WERI-Rb-1 (cell line): ENCODE measurements around the gene GMEB2.
"Not testable (repeated sequence)": the region's sequence is repeated elsewhere in the genome, so short reads cannot be mapped to it uniquely, and the experiment has no call there.

Source experiments
- DNase-seq: peaks from one replicate; pipeline ENCODE4 v3.0.0-alpha.2; 2020
- H3K27ac ChIP-seq: fragments of 250-450 bp; sonication (Bioruptor Pico); 2 replicates; pipeline ENCODE4 v1.5.1; 2020; ENCODE audit warnings: mild to moderate bottlenecking, moderate library complexity
- H3K27me3 ChIP-seq: fragments of 250-450 bp; sonication (Bioruptor Pico); 2 replicates; pipeline ENCODE4 v1.5.1; 2021; ENCODE audit warnings: mild to moderate bottlenecking, low read depth, moderate library complexity; ENCODE audit not compliant: insufficient read depth, severe bottlenecking
- H3K36me3 ChIP-seq: fragments of 250-450 bp; sonication (Bioruptor Pico); 2 replicates; pipeline ENCODE4 v1.5.1; 2020; ENCODE audit warnings: mild to moderate bottlenecking, moderate library complexity
- H3K4me3 ChIP-seq: 2 replicates; pipeline ENCODE4 v1.5.1; 2011; ENCODE audit warnings: low read depth, mild to moderate bottlenecking, control low read depth, low read length
- H3K9me3 ChIP-seq: fragments of 250-450 bp; sonication (Bioruptor Pico); 2 replicates; pipeline ENCODE4 v1.5.1; 2021; ENCODE audit warnings: mild to moderate bottlenecking, moderate library complexity; ENCODE audit not compliant: severe bottlenecking
- CTCF ChIP-seq: IDR thresholded peaks from 2 replicates; pipeline ENCODE4 v1.5.1; 2011; ENCODE audit warnings: low read depth, mild to moderate bottlenecking, control low read depth, inconsistent platforms, low read length

GMEB2 gene

GRCh38 chr20:63653974-63654668 lies 27.2 kb upstream of the GMEB2 start:
- Histone ChIP-seq H3K9me3 (no peaks in the 10 kb centered on the region), H3K36me3 (peaks cover 24% of the 10 kb centered on the region), H3K4me3 (peak overlapping the region; percentile 73), H3K27me3 (no peaks in the 10 kb centered on the region), H3K27ac (peak overlapping the region; percentile 99)
- TF ChIP-seq CTCF = no peak
- no peak for DNase-seq

- Histone ChIP-seq H3K27ac (peak within 1 kb of the TSS; percentile 99), H3K9me3 (no peaks in the 10 kb centered on the region), H3K36me3 (peaks cover 30% of the 10 kb centered on the region), H3K27me3 (no peaks in the 10 kb centered on the region), H3K4me3 (peak within 1 kb of the TSS; percentile 94)
- no peak for TF ChIP-seq CTCF
- DNase-seq = peak; percentile 97
Measured at GRCh38 chr20:63653041-63653973, 26.4 kb upstream of the GMEB2 start, which contains the start of gene STMN3. Gene STMN3 (minus strand): TSS chr20:63653424. CDS start chr20:63653345, 79 bp downstream.

GRCh38 chr20:63652192-63652980 lies 25.5 kb upstream of the GMEB2 start:
- no peaks in the 10 kb centered on the region for H3K9me3 ChIP-seq
- H3K4me3 ChIP-seq = peak overlapping the region; percentile 94
- peaks cover 34% of the 10 kb centered on the region for H3K36me3 ChIP-seq
- peak overlapping the region; percentile 99 for H3K27ac ChIP-seq
- DNase-seq = peak; percentile 84
- peak; percentile 31; the same call in 1 of the 2 replicates for TF ChIP-seq CTCF
- H3K27me3 ChIP-seq = no peaks in the 10 kb centered on the region

GRCh38 chr20:63651942-63652191 lies 25.0 kb upstream of the GMEB2 start:
- no peaks in the 10 kb centered on the region for H3K27me3 ChIP-seq
- peak overlapping the region; percentile 99 for H3K27ac ChIP-seq
- no peak for DNase-seq
- peaks cover 34% of the 10 kb centered on the region for H3K36me3 ChIP-seq
- H3K9me3 ChIP-seq = no peaks in the 10 kb centered on the region
- no peak for TF ChIP-seq CTCF
- peak overlapping the region; percentile 94 for H3K4me3 ChIP-seq

- not testable (repeated sequence) for H3K4me3 ChIP-seq, DNase-seq, H3K27me3 ChIP-seq, H3K9me3 ChIP-seq, H3K27ac ChIP-seq
- H3K36me3 ChIP-seq = peaks cover 34% of the 10 kb centered on the region
Measured at GRCh38 chr20:63650486-63650885, 23.6 kb upstream of the GMEB2 start.
